AG04450 (cell line): ENCODE data around the gene ABCB7. TPM values are rescaled to one million over a fixed set of nuclear protein-coding genes. Genes with fewer than 3 reads are reported as not detected.
"Not testable (repeated sequence)": the region's sequence is repeated elsewhere in the genome, so short reads cannot be mapped to it uniquely, and the experiment has no call there.

Source experiments
- CTCF ChIA-PET: fragments of 300-600, 350-600 bp; formaldehyde crosslinking; extraction: SDS; loops from one replicate; lab custom pipeline; 2022; ENCODE audit warnings: antibody characterized with exemption, inconsistent platforms; lab: Charles Lee
- POLR2A ChIA-PET: fragments of 350-600 bp; formaldehyde crosslinking; extraction: SDS; loops from one replicate; lab custom pipeline; 2021; ENCODE audit warnings: antibody characterized with exemption, inconsistent platforms; lab: Yijun Ruan, JAX
- DNase-seq: peaks from one replicate; pipeline ENCODE4 v3.0.0-alpha.2; 2011; ENCODE audit warnings: low read depth, low spot score
- H3K27ac ChIP-seq: one replicate; pipeline ENCODE4 v1.5.1; 2012; ENCODE audit warnings: low read depth, low read length, control low read depth
- H3K27me3 ChIP-seq: one replicate; pipeline ENCODE4 v1.6.0; 2012; ENCODE audit warnings: low read length; ENCODE audit not compliant: control insufficient read depth, insufficient read depth
- H3K4me3 ChIP-seq: 2 replicates; pipeline ENCODE4 v1.5.1; 2011; ENCODE audit warnings: mild to moderate bottlenecking, low read depth, low read length, control low read depth
- H3K9me3 ChIP-seq: 2 replicates; pipeline ENCODE4 v1.5.1; 2012; ENCODE audit warnings: low read length; ENCODE audit not compliant: control insufficient read depth, insufficient read depth
- polyA plus RNA-seq: library from polyadenylated mRNA; depleted of rRNA; stranded (reverse); fragments of >200 nt; gene quantifications from 2 replicates; pipeline ENCODE4 v1.2.3, GENCODE V29; 2011
- TF ChIP-seq, protein P1 (sequence below): IDR thresholded peaks from 2 replicates; pipeline ENCODE4 v1.5.1; 2011; ENCODE audit warnings: low read depth, low read length, control low read depth, inconsistent platforms

The ABCB7 gene
- polyA plus RNA-seq, 1 experiment: 25.3 TPM

DNA sequence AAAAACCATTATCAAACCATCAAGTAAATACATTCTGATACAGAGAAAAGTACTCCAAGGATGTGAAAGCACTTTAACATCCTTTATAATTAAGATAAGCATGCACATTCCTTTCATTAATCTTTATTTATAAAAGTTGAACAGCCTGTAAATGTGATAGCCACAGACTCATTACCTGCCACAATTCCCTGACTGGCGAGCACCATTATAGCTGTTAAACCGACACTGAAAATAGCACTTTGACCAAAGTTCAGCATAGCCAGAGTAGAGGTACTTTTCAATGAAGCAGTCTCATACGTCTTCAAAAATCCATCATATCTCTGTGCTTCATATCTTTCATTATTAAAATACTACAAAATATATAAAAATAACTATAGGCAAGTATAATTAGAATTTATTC lies 84.7 kb downstream of the ABCB7 start:
- CTCF ChIA-PET: no interaction called here
- Histone ChIP-seq H3K27me3 (no peaks in the 10 kb centered on the region), H3K4me3 (no peak overlapping the region), H3K9me3 (no peaks in the 10 kb centered on the region), H3K27ac (no peak overlapping the region)
- DNase-seq: no peak
- POLR2A ChIA-PET: no interaction called here
- TF ChIP-seq, protein P1, sequence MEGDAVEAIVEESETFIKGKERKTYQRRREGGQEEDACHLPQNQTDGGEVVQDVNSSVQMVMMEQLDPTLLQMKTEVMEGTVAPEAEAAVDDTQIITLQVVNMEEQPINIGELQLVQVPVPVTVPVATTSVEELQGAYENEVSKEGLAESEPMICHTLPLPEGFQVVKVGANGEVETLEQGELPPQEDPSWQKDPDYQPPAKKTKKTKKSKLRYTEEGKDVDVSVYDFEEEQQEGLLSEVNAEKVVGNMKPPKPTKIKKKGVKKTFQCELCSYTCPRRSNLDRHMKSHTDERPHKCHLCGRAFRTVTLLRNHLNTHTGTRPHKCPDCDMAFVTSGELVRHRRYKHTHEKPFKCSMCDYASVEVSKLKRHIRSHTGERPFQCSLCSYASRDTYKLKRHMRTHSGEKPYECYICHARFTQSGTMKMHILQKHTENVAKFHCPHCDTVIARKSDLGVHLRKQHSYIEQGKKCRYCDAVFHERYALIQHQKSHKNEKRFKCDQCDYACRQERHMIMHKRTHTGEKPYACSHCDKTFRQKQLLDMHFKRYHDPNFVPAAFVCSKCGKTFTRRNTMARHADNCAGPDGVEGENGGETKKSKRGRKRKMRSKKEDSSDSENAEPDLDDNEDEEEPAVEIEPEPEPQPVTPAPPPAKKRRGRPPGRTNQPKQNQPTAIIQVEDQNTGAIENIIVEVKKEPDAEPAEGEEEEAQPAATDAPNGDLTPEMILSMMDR: no peak

DNA sequence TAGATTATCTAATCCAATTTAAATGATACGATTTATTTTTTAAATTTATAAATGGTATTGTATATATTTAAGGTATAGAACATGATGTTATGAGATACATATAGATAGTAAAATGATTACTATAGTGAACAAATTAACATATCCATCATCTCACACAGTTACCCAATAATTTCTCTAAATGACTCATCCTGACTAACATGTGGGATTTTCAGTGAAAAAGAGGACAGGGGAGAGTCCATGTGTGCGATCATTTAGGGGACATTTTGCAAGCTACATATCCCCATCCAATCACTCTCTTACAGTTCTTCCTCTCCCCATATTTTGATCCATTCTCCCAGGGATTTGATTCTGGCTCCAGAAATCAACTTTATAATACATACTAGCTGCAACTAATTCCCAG lies 88.2 kb downstream of the ABCB7 start:
- no peak for DNase-seq
- Histone ChIP-seq H3K27me3 (no peaks in the 10 kb centered on the region), H3K9me3 (no peaks in the 10 kb centered on the region), H3K4me3 (no peak overlapping the region), H3K27ac (no peak overlapping the region)
- TF ChIP-seq, protein P1: no peak
- ChIA-PET CTCF (no interaction called here), POLR2A (no interaction called here)

DNA sequence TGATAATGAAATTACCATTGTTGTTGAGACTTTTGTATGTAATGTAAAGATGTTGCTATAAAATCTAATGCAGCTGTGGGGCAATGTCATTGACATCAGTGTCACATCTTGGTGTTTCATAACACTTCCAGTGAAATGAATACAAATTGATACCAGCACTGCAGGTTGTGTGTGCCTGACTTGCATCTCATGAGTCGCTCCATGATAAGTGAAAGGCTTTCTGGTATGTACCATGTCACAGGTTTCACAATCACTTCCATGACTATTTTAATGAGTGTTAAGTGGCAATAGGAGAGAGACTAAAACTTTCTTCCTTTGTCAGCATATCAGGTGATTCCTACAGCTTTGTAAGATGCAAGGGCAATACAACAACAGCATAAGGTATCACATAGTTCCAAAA lies 94.4 kb downstream of the ABCB7 start:
- TF ChIP-seq, protein P1: no peak
- CTCF ChIA-PET: no interaction called here
- POLR2A ChIA-PET: no interaction called here
- Histone ChIP-seq H3K27me3 (no peaks in the 10 kb centered on the region), H3K27ac (no peak overlapping the region), H3K4me3 (no peak overlapping the region), H3K9me3 (no peaks in the 10 kb centered on the region)
- DNase-seq: no peak

DNA sequence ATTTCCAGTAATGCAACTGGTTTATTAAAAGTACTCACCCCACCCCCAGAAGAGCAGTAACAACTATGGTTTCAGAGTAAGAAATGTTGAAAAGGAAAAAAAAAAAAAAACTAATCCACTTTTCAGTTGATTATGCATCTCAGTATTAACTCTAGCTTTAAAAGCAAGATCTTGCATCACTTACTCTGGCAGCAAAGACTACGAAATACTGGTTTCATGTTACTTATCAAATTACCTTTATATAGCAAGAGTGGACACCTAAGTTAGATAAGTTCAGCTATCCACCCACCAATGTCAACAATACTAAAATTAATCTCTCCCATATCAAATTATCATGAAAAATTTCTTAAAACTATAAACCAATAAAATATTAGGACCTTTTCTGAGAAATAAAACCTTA lies 105.0 kb downstream of the ABCB7 start:
- no peaks in the 10 kb centered on the region for H3K27me3 ChIP-seq
- no peaks in the 10 kb centered on the region for H3K9me3 ChIP-seq
- H3K27ac ChIP-seq: no peak overlapping the region
- DNase-seq: no peak
- CTCF ChIA-PET: no interaction called here
- TF ChIP-seq, protein P1: no peak
- POLR2A ChIA-PET: no interaction called here
- H3K4me3 ChIP-seq: no peak overlapping the region

DNA sequence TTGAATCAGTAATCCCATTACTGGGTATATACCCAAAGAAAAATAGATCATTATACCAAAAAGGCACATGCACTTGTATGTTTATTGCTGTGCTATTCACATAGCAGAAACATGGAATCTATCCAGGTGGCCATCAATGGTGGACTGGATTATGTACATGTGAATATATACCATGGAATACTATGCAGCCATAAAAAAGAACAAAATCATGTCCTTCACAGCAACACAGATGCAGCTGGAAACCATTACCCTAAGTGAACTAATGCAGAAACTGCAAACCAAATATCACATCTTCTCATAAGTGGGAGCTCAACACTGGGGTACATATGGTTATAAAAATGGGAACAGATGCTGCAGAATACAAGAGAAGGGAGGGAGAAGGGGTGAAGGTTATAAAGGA lies 110.7 kb downstream of the ABCB7 start:
- TF ChIP-seq, protein P1: no peak
- Histone ChIP-seq H3K4me3 (no peak overlapping the region), H3K9me3 (no peaks in the 10 kb centered on the region), H3K27me3 (no peaks in the 10 kb centered on the region), H3K27ac (no peak overlapping the region)
- ChIA-PET POLR2A (no interaction called here), CTCF (no interaction called here)
- DNase-seq: no peak

DNA sequence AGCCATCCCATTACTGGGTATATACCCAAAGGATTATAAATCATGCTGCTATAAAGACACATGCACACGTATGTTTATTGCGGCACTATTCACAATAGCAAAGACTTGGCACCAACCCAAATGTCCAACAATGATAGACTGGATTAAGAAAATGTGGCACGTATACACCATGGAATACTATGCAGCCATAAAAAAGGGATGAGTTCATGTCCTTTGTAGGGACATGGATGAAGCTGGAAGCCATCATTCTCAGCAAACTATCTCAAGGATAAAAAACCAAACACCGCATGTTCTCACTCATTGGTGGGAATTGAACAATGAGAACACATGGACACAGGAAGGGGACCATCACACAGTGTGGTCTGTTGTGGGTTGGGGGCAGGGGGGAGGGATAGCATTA lies 111.9 kb downstream of the ABCB7 start:
- H3K4me3 ChIP-seq, POLR2A ChIA-PET, H3K27ac ChIP-seq, CTCF ChIA-PET, DNase-seq, H3K27me3 ChIP-seq, H3K9me3 ChIP-seq: not testable (repeated sequence)
